Upper lobe of left lung (tissue), 6 donors: ENCODE measurements around the gene SMCO4. TPM values are rescaled to one million over a fixed set of nuclear protein-coding genes. Genes with fewer than 3 reads are reported as not detected.

ENCODE experiments used
- small RNA-seq, 4 donors: library from RNA; depleted of rRNA; stranded (forward); fragments of <200 nt; gene quantifications; one replicate each; pipeline ENCODE3, GENCODE V24; 2016
- total RNA-seq, 6 donors: library from RNA; depleted of rRNA in 4 of 6; stranded (reverse); fragments of >200 nt in 4 of 6; gene quantifications; one replicate each; pipeline versions ENCODE4 v1.1.0 to v1.2.1, GENCODE V29; 2016 to 2021
- donor health status: DM: no; HTN: no; CAD: no; lungs with moderate emphysema.
- donor health status: DM: no; HTN: yes; CAD: no; lungs with severe emphysema.

Gene SMCO4
- total RNA-seq, 6 donors from 2014 or later, result 13.6 to 62.4 (median 42.1) TPM

Small RNAs within 50 kb of the gene (small RNA-seq; reads per million reads assigned to genes)
- 0 reads per million in 4 donors for gene RN7SL223P

Other genes with a start within 250 kb of the SMCO4 start
- gene DEUP1, start 212.6 kb downstream of the SMCO4 start, total RNA-seq, result 1 to 10 TPM in 2 of 6 donors, not detected in 4; 1.0 to 3.1 TPM
- gene CEP295, start 118.3 kb upstream of the SMCO4 start, total RNA-seq, result 10 to 100 TPM in 3 of 6 donors, 1 to 10 TPM in 3; 7.0 to 28.3 (median 11.2) TPM
- 100 to 1,000 TPM in 2 of 6 donors, 10 to 100 TPM in 4; 70.5 to 195 (median 88.5) TPM for gene TAF1D, start 198.1 kb upstream of the SMCO4 start, total RNA-seq
- 10 to 100 TPM; 23.6 to 81.3 (median 39.8) TPM for gene C11orf54, start 198.3 kb upstream of the SMCO4 start, total RNA-seq
- 10 to 100 TPM; 13.1 to 33.5 (median 28.1) TPM for gene MED17, start 240.9 kb upstream of the SMCO4 start, total RNA-seq